ENCODE results near the gene EIF2S2.
A peak's percentile ranks its signal among the peaks of the same experiment; 100 is the strongest.

Gene EIF2S2

GRCh38 chr20:34110745-34111641 is 1.1 kb downstream of the EIF2S2 start:
- no peak for TF ChIP-seq CTCF (IDR thresholded peaks at IDR 0.05; ENCODE audit: low read depth, low read length)
- H3K4me3 ChIP-seq (ENCODE audit: low read depth, low read length) = peak overlapping the region; percentile 98

- H3K4me3 ChIP-seq (ENCODE audit: low read depth, low read length) = peak overlapping the region; percentile 98
- TF ChIP-seq CTCF (IDR thresholded peaks at IDR 0.05; ENCODE audit: low read depth, low read length) = no peak
These were observed 1.9 kb downstream of the EIF2S2 start for GRCh38 chr20:34110025-34110744.

- no peak for TF ChIP-seq CTCF (IDR thresholded peaks at IDR 0.05; ENCODE audit: low read depth, low read length)
- H3K4me3 ChIP-seq (ENCODE audit: low read depth, low read length) = no peak overlapping the region
These were observed 2.6 kb downstream of the EIF2S2 start for GRCh38 chr20:34109442-34109841.

GRCh38 chr20:34108616-34109174 is 3.3 kb downstream of the EIF2S2 start:
- TF ChIP-seq CTCF (IDR thresholded peaks at IDR 0.05; ENCODE audit: low read depth, low read length) = no peak
- no peak overlapping the region for H3K4me3 ChIP-seq (ENCODE audit: low read depth, low read length)

- no peak for TF ChIP-seq CTCF (IDR thresholded peaks at IDR 0.05; ENCODE audit: low read depth, low read length)
- H3K4me3 ChIP-seq (ENCODE audit: low read depth, low read length) = no peak overlapping the region
These were observed 5.9 kb downstream of the EIF2S2 start for GRCh38 chr20:34105978-34106675.

DNA sequence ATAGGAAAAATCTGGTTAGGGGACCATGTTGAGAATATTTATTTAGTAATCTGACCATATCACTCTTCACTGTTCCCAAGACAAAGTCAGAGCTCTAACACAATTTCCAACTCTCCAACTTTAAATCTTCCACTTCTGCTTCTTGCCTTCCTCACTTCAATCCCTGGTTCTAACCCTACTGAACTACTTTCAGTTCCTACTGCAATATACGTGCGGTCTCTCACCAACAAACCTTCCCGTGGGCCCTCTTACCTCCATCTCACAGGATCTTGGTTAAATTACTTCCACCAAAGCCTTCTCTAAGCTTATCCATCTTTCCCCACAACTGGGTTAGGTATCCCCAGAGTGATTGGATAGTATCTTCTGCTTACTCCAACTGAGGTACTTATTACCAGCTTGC is 8.0 kb downstream of the EIF2S2 start:
- TF ChIP-seq CTCF (IDR thresholded peaks at IDR 0.05; ENCODE audit: low read depth, low read length) = no peak
- H3K4me3 ChIP-seq (ENCODE audit: low read depth, low read length) = no peak overlapping the region
